SIG-M5 treated with dmso at 0.1 percent for 504 hours (cell line): Measurements from ENCODE around the gene IER2.
"Not testable (repeated sequence)": the region's sequence is repeated elsewhere in the genome, so short reads cannot be mapped to it uniquely, and the experiment has no call there.

ENCODE experiments used
- DNase-seq: peaks from one replicate; lab custom pipeline; 2025; ENCODE audit not compliant: unreplicated experiment; lab: John Stamatoyannopoulos, UW

The IER2 gene

GRCh38 chr19:13190781-13191540 lies 40.8 kb downstream of the IER2 start:
- DNase-seq: no peak

- DNase-seq: no peak
Observed at GRCh38 chr19:13195678-13196077, 45.5 kb downstream of the IER2 start.

GRCh38 chr19:13198634-13199033 lies 48.4 kb downstream of the IER2 start:
- no peak for DNase-seq

GRCh38 chr19:13202112-13202511 lies 51.9 kb downstream of the IER2 start:
- DNase-seq: not testable (repeated sequence)
